Astrocyte (in vitro differentiated cells and primary cell): Measurements from ENCODE around the gene TOR1AIP2. TPM values are rescaled to one million over a fixed set of nuclear protein-coding genes. Genes with fewer than 3 reads are reported as not detected.
"Not testable (repeated sequence)": the region's sequence is repeated elsewhere in the genome, so short reads cannot be mapped to it uniquely, and the experiment has no call there.

Experiments used
- DNase-seq: peaks from one replicate; pipeline ENCODE4 v3.0.0-alpha.2; 2010; ENCODE audit warnings: low read depth
- FAIRE-seq: peaks from 2 replicates; lab custom pipeline; 2011; peaks lifted over from hg19 to GRCh38; lab: Jason Lieb, UNC
- H2AFZ ChIP-seq: 2 replicates; pipeline ENCODE4 v1.6.0; 2012; ENCODE audit warnings: low read depth, low read length, inconsistent platforms
- H3K27ac ChIP-seq: 2 replicates; pipeline ENCODE4 v1.5.1; 2011; ENCODE audit warnings: low read depth, low read length, inconsistent platforms
- H3K27me3 ChIP-seq: 2 replicates; pipeline ENCODE4 v1.6.0; 2011; ENCODE audit warnings: low read length, inconsistent platforms; ENCODE audit not compliant: insufficient read depth
- H3K36me3 ChIP-seq: 2 replicates; pipeline ENCODE4 v1.5.1; 2011; ENCODE audit warnings: low read length, inconsistent platforms; ENCODE audit not compliant: insufficient read depth
- H3K4me1 ChIP-seq: 2 replicates; pipeline ENCODE4 v1.5.1; 2011; ENCODE audit warnings: low read length, inconsistent platforms; ENCODE audit not compliant: insufficient read depth
- H3K4me2 ChIP-seq: 2 replicates; pipeline ENCODE4 v1.6.0; 2012; ENCODE audit warnings: low read length, inconsistent platforms
- H3K4me3 ChIP-seq: 2 replicates; pipeline ENCODE4 v1.5.1; 2011; ENCODE audit warnings: low read depth, mild to moderate bottlenecking, low read length, inconsistent platforms; ENCODE audit not compliant: insufficient read depth
- H3K79me2 ChIP-seq: 2 replicates; pipeline ENCODE4 v1.6.0; 2012; ENCODE audit warnings: mild to moderate bottlenecking, low read length, inconsistent platforms; ENCODE audit not compliant: insufficient read depth
- H3K9ac ChIP-seq: 2 replicates; pipeline ENCODE4 v1.6.0; 2012; ENCODE audit warnings: mild to moderate bottlenecking, low read length, inconsistent platforms
- H3K9me3 ChIP-seq: 2 replicates; pipeline ENCODE4 v1.5.1; 2012; ENCODE audit warnings: low read depth, mild to moderate bottlenecking, low read length, inconsistent platforms; ENCODE audit not compliant: insufficient read depth
- H4K20me1 ChIP-seq: 2 replicates; pipeline ENCODE4 v1.6.0; 2012; ENCODE audit warnings: low read length, inconsistent platforms; ENCODE audit not compliant: insufficient read depth
- H3K27ac Mint-ChIP-seq: one replicate; pipeline ENCODE4 v1.8.0; 2021; ENCODE audit warnings: mild to moderate bottlenecking, mixed read lengths; ENCODE audit not compliant: unreplicated experiment
- H3K27me3 Mint-ChIP-seq: one replicate; pipeline ENCODE4 v1.8.0; 2021; ENCODE audit warnings: low read depth, mixed read lengths; ENCODE audit not compliant: unreplicated experiment
- H3K36me3 Mint-ChIP-seq: one replicate; pipeline ENCODE4 v1.8.0; 2021; ENCODE audit warnings: low read depth, mixed read lengths; ENCODE audit not compliant: unreplicated experiment
- H3K4me1 Mint-ChIP-seq: one replicate; pipeline ENCODE4 v1.8.0; 2021; ENCODE audit warnings: low read depth, mixed read lengths; ENCODE audit not compliant: unreplicated experiment
- H3K4me3 Mint-ChIP-seq: one replicate; pipeline ENCODE4 v1.8.0; 2021; ENCODE audit warnings: mild to moderate bottlenecking, moderate library complexity, mixed read lengths; ENCODE audit not compliant: unreplicated experiment
- H3K9me3 Mint-ChIP-seq: one replicate; pipeline ENCODE4 v1.8.0; 2021; ENCODE audit warnings: mild to moderate bottlenecking, mixed read lengths; ENCODE audit not compliant: unreplicated experiment
- EZH2 ChIP-seq: IDR thresholded peaks from 2 replicates; pipeline ENCODE4 v1.6.1; 2012; ENCODE audit warnings: mild to moderate bottlenecking, low read length, inconsistent platforms; ENCODE audit not compliant: insufficient read depth
- total RNA-seq: library from RNA; stranded (reverse); gene quantifications from 2 replicates; pipeline ENCODE4 v1.2.1, GENCODE V29; 2021
- TF ChIP-seq, protein P1 (sequence below): IDR thresholded peaks from 2 replicates; pipeline ENCODE4 v1.5.1; 2011; ENCODE audit warnings: low read depth, mild to moderate bottlenecking, inconsistent platforms, low read length, moderate library complexity; ENCODE audit not compliant: insufficient read depth

The TOR1AIP2 gene
- total RNA-seq, 1 donor from 2014 or later: 141 TPM

DNA sequence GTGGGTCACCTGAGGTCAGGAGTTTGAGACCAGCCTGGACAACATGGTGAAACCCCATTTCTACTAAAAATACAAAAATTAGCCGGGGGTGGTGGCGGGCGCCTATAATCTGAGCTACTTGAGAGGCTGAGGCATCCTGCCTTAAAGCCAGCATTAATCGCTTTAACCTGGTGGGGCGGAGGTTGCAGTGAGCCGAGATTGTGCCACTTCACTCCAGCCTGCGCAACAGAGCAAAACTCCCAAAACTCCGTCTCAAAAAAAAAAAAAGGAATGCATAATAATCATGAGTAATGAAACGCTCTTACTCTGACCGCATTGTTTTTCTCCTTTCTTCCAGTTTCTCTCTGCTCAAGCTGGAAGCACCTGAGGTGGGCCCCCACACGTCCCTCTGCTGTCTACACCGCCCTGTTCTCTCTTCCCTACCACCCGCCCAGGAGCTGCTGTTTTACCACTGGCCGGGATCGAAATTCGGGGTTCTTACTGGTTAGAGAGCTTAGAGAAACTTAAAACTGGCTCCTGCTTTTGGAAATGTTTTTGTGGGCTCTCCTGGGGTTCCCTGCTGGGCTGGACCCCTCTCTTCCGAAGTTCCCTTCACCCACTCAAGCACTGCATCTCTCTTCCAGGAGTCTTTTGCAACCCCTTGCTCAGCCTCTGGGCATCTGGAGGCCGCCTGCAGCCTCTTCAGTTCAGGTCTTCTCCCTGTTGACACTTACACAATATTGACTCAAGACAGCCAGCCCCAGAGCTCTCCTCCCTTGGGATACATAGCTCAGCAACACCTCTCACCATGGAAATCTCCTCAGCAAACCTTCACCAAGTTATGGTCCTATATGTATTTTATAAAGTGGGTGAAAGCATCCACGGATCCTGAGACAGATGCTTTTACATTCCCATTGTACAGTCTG, 72.1 kb downstream of the TOR1AIP2 start:
- Histone ChIP-seq H3K27ac (no peak overlapping the region), H2AFZ (no peak overlapping the region), H3K4me1 (peaks cover 18% of the 10 kb centered on the region), H3K36me3 (no peaks in the 10 kb centered on the region), H4K20me1 (no peaks in the 10 kb centered on the region), H3K4me2 (no peak overlapping the region), H3K27me3 (peaks cover 46% of the 10 kb centered on the region), H3K9me3 (no peaks in the 10 kb centered on the region), H3K79me2 (no peaks in the 10 kb centered on the region), H3K9ac (no peak overlapping the region), H3K4me3 (no peak overlapping the region)
- Mint-ChIP-seq H3K27ac (no peak overlapping the region), H3K27me3 (peaks cover 41% of the 10 kb centered on the region), H3K4me1 (peaks cover 15% of the 10 kb centered on the region), H3K36me3 (no peaks in the 10 kb centered on the region), H3K9me3 (no peaks in the 10 kb centered on the region), H3K4me3 (no peak overlapping the region)
- DNase-seq (no peak), FAIRE-seq (no peak)
- no peak for TF ChIP-seq EZH2
- TF ChIP-seq, protein P1, sequence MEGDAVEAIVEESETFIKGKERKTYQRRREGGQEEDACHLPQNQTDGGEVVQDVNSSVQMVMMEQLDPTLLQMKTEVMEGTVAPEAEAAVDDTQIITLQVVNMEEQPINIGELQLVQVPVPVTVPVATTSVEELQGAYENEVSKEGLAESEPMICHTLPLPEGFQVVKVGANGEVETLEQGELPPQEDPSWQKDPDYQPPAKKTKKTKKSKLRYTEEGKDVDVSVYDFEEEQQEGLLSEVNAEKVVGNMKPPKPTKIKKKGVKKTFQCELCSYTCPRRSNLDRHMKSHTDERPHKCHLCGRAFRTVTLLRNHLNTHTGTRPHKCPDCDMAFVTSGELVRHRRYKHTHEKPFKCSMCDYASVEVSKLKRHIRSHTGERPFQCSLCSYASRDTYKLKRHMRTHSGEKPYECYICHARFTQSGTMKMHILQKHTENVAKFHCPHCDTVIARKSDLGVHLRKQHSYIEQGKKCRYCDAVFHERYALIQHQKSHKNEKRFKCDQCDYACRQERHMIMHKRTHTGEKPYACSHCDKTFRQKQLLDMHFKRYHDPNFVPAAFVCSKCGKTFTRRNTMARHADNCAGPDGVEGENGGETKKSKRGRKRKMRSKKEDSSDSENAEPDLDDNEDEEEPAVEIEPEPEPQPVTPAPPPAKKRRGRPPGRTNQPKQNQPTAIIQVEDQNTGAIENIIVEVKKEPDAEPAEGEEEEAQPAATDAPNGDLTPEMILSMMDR: no peak

- not testable (repeated sequence) for H2AFZ ChIP-seq, H3K36me3 Mint-ChIP-seq, H4K20me1 ChIP-seq, H3K27ac ChIP-seq, H3K9ac ChIP-seq, H3K36me3 ChIP-seq, FAIRE-seq, H3K4me3 Mint-ChIP-seq, H3K9me3 Mint-ChIP-seq, H3K4me2 ChIP-seq, DNase-seq, H3K27ac Mint-ChIP-seq, H3K79me2 ChIP-seq, H3K9me3 ChIP-seq, H3K4me3 ChIP-seq
- H3K27me3 Mint-ChIP-seq: peaks cover 38% of the 10 kb centered on the region
- peaks cover 15% of the 10 kb centered on the region for H3K4me1 ChIP-seq
- peaks cover 13% of the 10 kb centered on the region for H3K4me1 Mint-ChIP-seq
- peaks cover 44% of the 10 kb centered on the region for H3K27me3 ChIP-seq
These were observed 73.2 kb downstream of the TOR1AIP2 start for GRCh38 chr1:179804417-179804816.

- Histone ChIP-seq H3K9me3 (no peaks in the 10 kb centered on the region), H3K27me3 (peaks cover 44% of the 10 kb centered on the region), H3K4me3 (no peak overlapping the region), H3K79me2 (no peaks in the 10 kb centered on the region), H4K20me1 (no peaks in the 10 kb centered on the region), H2AFZ (no peak overlapping the region), H3K36me3 (no peaks in the 10 kb centered on the region), H3K4me1 (peaks cover 15% of the 10 kb centered on the region), H3K27ac (no peak overlapping the region), H3K4me2 (no peak overlapping the region), H3K9ac (no peak overlapping the region)
- no peak for FAIRE-seq
- no peak overlapping the region for H3K27ac Mint-ChIP-seq
- peaks cover 42% of the 10 kb centered on the region for H3K27me3 Mint-ChIP-seq
- no peaks in the 10 kb centered on the region for H3K9me3 Mint-ChIP-seq
- no peak overlapping the region for H3K4me3 Mint-ChIP-seq
- no peaks in the 10 kb centered on the region for H3K36me3 Mint-ChIP-seq
- DNase-seq: no peak
- H3K4me1 Mint-ChIP-seq: peaks cover 10% of the 10 kb centered on the region
- no peak for TF ChIP-seq EZH2
- TF ChIP-seq, protein P1: no peak
These were observed 73.7 kb downstream of the TOR1AIP2 start for GRCh38 chr1:179803918-179804317.
